HG02981 (cell line): ENCODE results near the gene ADCY9.
"Not testable (repeated sequence)": the region's sequence is repeated elsewhere in the genome, so short reads cannot be mapped to it uniquely, and the experiment has no call there.

Experiments used
- ATAC-seq: cut with Tn5 transposase; IDR thresholded peaks from one replicate; pipeline ENCODE4 v1.9.1; 2021; ENCODE audit warnings: mild to moderate bottlenecking, moderate library complexity; ENCODE audit not compliant: unreplicated experiment

Gene ADCY9

DNA sequence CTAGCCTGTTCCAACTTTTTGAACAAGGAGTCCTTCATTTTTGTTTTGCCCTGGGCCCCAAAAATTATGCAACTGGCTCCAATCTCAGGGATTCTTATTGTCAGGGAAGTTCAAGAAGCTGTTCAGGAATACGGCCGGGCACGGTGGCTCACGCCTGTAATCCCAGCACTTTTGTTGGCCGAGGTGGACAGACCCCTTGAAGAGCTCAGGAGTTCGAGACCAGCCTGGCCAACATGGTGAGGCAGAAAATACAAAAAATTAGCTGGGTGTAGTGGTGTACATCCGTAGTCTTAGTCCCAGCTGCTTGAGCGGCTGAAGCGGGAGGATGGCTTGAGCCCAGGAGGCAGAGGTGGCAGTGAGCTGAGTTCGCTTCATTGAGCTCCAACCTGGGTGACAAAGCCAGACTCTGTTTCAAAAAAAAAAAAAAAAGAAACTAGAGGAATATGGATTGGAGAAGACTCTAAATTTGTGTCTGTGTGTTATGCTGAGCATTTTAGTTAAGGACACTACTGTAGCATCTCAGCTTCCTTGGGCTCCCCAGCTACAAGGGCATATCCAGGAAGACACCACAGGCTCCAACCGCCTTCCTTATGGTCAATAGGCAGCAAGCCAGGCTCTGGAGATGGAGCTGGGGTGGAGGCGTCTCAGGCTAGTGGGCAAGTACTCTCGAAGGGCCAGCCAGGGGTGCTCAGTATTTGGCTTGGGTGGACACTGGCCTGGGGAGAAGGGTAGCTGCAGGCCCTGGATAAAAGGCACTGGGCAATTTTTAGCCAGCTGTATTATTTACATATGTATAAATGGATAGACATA lies 179.0 kb downstream of the ADCY9 start:
- no peak for ATAC-seq

GRCh38 chr16:3935921-3936320 lies 180.3 kb downstream of the ADCY9 start:
- no peak for ATAC-seq

DNA sequence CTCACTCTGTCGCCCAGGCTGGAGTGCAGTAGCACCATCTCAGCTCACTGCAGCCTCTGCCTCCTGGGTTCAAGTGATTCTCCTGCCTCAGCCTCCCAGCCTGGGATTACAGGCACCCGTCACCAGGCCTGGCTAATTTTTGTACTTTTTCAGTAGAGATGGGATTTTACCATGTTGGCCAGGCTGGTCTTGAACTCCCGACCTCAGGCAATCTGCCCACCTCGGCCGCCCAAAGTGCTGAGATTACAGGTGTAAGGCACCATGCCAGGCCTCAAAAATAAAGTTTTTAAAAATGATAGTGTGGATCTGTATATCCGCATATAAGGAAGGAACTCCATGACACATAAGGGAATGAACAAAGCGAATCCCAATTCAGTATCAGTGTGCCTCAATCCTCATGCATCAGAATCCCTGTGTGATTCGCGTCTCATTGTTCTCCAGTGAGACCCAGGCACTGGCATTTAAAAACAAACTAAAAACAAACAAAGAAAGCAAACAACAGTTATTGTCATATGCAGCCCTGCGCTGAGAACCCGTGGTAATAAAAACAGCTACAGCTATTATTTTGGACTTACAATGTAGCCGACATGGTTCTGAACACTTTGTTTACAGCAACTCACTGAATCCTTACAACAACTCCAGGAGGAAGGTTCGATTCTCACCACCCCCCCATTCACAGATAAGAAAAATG lies 181.6 kb downstream of the ADCY9 start:
- ATAC-seq: no peak

DNA sequence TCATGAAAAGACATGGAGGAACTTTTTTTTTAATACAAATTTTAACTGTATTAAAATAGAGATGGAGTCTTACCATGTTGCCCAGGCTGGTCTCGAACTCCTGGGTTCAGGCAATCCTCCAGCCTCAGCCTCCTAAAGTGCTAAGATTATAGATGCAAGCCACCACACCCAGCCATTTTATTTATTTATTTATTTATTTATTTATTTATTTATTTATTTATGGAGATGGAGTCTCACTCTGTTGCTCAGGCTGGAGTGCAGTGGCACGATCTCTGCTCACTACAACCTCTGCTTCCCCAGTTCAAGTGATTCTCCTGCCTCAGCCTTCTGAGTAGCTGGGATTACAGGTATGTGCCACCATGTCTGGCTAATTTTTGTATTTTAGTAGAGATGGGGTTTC lies 189.1 kb downstream of the ADCY9 start:
- ATAC-seq: not testable (repeated sequence)

- no peak for ATAC-seq
Measured at GRCh38 chr16:3924763-3925162, 191.5 kb downstream of the ADCY9 start.

DNA sequence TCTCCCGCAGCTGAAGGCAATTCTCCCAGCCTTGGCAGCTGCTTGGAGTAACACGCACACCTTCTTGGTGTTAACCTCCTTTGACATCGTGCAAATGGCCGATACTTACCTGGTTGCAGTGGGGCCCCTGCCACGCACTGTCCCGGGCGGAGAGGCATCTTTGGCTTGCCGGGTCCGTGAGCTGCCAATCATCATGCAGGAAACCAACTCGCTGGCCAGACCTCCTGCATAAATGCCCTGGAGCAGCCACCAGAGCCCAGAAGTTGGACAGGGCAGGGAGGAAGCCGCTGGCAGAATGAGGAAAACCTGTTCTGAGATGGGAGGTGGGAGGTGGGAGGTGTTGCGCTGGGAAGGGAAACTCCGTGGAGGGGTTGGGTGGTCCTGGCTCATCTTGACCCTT lies 194.0 kb downstream of the ADCY9 start:
- ATAC-seq: no peak

- no peak for ATAC-seq
Measured at GRCh38 chr16:3920206-3920605, 196.0 kb downstream of the ADCY9 start.

DNA sequence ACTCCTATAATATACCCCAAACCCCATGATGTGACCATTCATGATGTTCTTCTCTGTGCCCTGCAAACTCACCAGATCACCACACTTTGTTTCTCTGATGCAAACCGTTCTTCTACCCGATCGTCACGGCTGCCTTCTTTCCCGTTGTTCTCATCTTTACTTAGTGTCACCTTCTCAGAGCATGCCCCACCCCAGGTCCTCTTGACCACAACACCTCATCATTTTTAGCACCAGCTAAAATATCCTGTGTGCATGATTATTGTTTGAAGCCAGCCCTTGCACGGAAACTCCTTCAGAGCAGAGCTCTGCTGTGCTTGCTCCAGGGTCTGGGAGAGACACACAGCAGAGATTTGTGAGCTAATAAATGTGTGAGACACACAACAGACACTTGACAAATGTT lies 196.8 kb downstream of the ADCY9 start:
- no peak for ATAC-seq

DNA sequence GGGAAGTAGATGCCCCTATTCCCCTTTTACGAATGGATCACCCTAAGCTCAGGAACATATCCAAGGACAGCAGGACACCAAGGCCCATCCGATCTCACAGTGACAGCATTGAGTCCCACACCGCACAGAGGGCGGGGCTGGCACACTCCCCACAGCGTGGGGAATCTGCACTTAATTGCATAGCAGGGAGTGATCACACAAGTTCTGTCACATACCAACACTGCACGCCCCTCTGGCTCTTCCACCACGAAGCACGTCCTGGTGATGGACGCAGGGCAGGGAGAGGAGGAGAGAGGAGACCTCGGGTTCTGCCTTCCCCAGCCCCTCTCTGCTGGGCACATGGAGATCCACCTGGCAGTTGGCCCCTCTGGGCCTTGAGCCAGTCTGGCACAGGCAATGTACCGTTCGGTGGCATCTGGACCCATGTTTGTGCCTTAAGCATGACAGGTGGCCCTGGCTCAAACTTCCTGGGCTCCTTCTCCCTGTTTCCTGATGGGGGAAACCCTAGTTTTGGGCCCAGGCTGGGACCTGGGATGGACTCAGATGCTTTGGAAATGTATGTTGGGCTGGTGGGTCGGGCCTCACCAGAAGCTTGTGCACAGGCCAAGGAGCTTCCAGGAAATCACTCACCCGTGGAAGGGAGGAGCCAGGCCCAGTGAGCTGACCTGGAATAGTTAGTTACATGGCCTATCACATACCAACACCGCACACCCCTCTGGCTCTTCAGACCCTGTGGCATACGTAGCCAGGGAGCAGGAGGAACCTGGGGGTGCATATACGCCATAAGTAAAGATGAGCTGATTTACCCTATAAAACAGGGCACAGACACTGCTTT lies 200.6 kb downstream of the ADCY9 start:
- ATAC-seq: no peak

GRCh38 chr16:3912897-3913296 lies 203.3 kb downstream of the ADCY9 start:
- ATAC-seq: no peak
